Keratinocyte (primary cell): ENCODE data around the gene MED9.

Experiments used
- CTCF ChIP-seq, 3 experiments: IDR thresholded peaks in 1 of 3; conservative IDR thresholded peaks in 1 of 3; optimal IDR thresholded peaks in 1 of 3; 2 replicates in 2 of 3; 3 replicates in 1 of 3; pipeline versions ENCODE3 to v1.5.1; 2011; ENCODE audit warnings: low read length in 3 of 3, mild to moderate bottlenecking in 3 of 3, moderate library complexity in 2 of 3, control low read depth in 1 of 3, inconsistent platforms in 1 of 3; ENCODE audit not compliant: insufficient read depth in 2 of 3; ENCODE audit errors: extremely low read depth in 1 of 3
- EZH2 ChIP-seq: IDR thresholded peaks from one replicate; pipeline ENCODE4 v1.6.1; 2012; ENCODE audit warnings: inconsistent platforms, mild to moderate bottlenecking, low read length, moderate library complexity

DNA sequence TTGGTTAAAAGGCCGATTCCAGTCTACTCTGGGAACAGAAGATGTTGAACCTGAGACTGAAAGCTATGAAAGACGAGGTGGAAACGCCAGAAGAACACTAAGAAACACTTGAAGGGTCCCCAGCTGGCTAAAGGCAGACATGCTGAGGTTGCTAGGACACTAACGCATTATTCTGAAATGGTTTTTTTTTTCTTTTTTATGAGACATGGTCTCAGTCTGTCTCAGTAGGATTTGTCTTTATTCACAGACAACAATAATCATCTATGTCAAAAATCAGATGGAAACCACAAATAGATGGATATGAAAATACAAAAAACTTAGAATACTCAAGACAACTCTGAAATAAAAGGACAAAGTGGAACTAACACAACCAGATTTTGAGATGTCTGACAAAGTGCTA lies 54.4 kb downstream of the MED9 start:
- no peak for TF ChIP-seq CTCF (optimal IDR thresholded peaks at IDR 0.05 in 1 of 3, IDR thresholded peaks at IDR 0.05 in 1 of 3, conservative IDR thresholded peaks at IDR 0.05 in 1 of 3; ENCODE audit: extremely low read depth in 1 of 3, insufficient read depth in 2 of 3, low read length in 3 of 3)
- no peak for TF ChIP-seq EZH2
